Pancreas (tissue), 10 donors: Measurements from ENCODE around the gene RGS5. TPM values are rescaled to one million over a fixed set of nuclear protein-coding genes. Genes with fewer than 3 reads are reported as not detected.
"Not testable (repeated sequence)": the region's sequence is repeated elsewhere in the genome, so short reads cannot be mapped to it uniquely, and the experiment has no call there.

Experiments
- ATAC-seq, 4 donors: fragments of 200-7000 bp; cut with Tn5 transposase; one replicate each; pipeline versions ENCODE4 v1.8.0 to v1.9.1; 2020; ENCODE audit warnings: mild to moderate bottlenecking in 4 of 4, moderate library complexity in 4 of 4
- DNase-seq, 6 donors: peaks; one replicate each; pipeline ENCODE4 v3.0.0-alpha.2; 2020
- FAIRE-seq: peaks from 2 replicates; lab custom pipeline; 2012; peaks lifted over from hg19 to GRCh38; lab: Jason Lieb, UNC
- H3K27ac ChIP-seq, 4 donors: fragments of 200-600 bp; sonication (generic); 1 replicate in 3 of 4; 2 replicates in 1 of 4; pipeline versions ENCODE4 v1.5.0 to v1.8.0; 2020
- H3K27me3 ChIP-seq, 4 donors: fragments of 200-600 bp; one replicate each; pipeline ENCODE4 v1.8.0; 2021
- H3K36me3 ChIP-seq, 3 donors: fragments of 200-600 bp; sonication (generic) in 1 of 3; one replicate each; pipeline versions ENCODE4 v1.5.0 to v1.8.0; 2020 to 2021
- H3K4me1 ChIP-seq, 3 donors: fragments of 200-600 bp; one replicate each; pipeline ENCODE4 v1.8.0; 2021
- H3K4me3 ChIP-seq, 4 donors: fragments of 200-600 bp; sonication (generic) in 2 of 4; one replicate each; pipeline versions ENCODE4 v1.5.0 to v1.8.0; 2020 to 2021
- H3K9me3 ChIP-seq, 4 donors: fragments of 200-600 bp; one replicate each; pipeline ENCODE4 v1.8.0; 2021
- CTCF ChIP-seq, 4 donors: fragments of 200-600 bp; sonication (generic) in 3 of 4; IDR thresholded peaks; one replicate each; pipeline versions ENCODE4 v1.5.0 to v1.8.0; 2021; ENCODE audit warnings: antibody characterized with exemption in 4 of 4
- whole genome bisulfite sequencing, 2 donors: extraction: QIAGEN DNeasy Blood & Tissue Kit; methylation state at CpG; one replicate each; pipeline ENCODE4 v1.1.7; 2013; 5-methylcytosine and 5-hydroxymethylcytosine counted together
- intact Hi-C, 3 donors: fragments of 100-400 bp; cut with DNase I; formaldehyde crosslinking; loops; one replicate each; pipeline versions ENCODE4 v1.11.1 to v1.14.2; 2022
- polyA plus RNA-seq, 2 donors: library from polyadenylated mRNA; stranded (reverse); fragments of 200-250 nt; gene quantifications; one replicate each; pipeline ENCODE4 v1.2.3, GENCODE V29; 2013
- total RNA-seq, 6 donors: library from RNA; stranded (reverse); fragmentation: NEBNext Ultra II Directional in 4 of 6; extraction: Animal tissue kit (Norgen Biotek cat#: 25700) in 4 of 6; gene quantifications; one replicate each; pipeline versions ENCODE4 v1.2.1 to v1.2.4, GENCODE V29; 2021 to 2023
- donor health status: healthy with polysubstance abuse.
- donor health status: DM: no; HTN: no; CAD: no; lungs with moderate emphysema.
- donor health status: DM: no; HTN: no; CAD: no.
- donor health status: control.
- donor health status: control.
- donor health status: Bipolar disorder and iron deficiency.
- donor health status: DM: yes; HTN: yes; CAD: no.
- donor health status: DM: no; HTN: no; CAD: no.
- donor health status: DM: no; HTN: no; CAD: no.
- donor health status: DM: yes; HTN: yes; CAD: no.

The RGS5 gene
- total and polyA plus RNA-seq, 8 donors = 3.4 to 32.4 (median 16.5) TPM

DNA sequence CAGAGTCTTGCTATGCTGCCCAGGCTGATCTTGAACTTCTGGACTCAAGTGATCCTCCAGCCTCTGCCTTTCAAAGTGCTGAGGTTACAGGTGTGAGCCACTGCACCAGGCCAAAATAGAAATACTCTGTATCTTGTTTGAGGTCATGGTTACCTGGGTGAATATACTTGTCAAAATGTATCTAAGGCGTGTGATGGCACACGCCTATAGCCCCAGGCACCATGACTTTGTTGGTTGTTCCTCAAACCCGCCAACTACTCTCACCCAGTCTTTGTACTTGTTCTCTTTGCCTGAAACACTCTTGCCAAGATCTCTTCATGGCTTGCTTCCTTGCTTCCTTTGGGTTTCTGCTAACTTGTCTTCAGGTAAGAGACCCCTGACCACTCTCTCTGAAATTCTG, 38.0 kb upstream of the RGS5 start:
- no peaks in the 10 kb centered on the region for H3K36me3 ChIP-seq
- DNase-seq = no peak
- H3K4me3 ChIP-seq = no peak overlapping the region
- intact Hi-C loops = no loop called here
- 93 to 95% methylated on average over 3 of the region's 3 CpGs for WGBS, 2 donors
- ATAC-seq = no peak
- no peaks in the 10 kb centered on the region for H3K4me1 ChIP-seq
- no peaks in the 10 kb centered on the region for H3K27me3 ChIP-seq
- H3K9me3 ChIP-seq = no peaks in the 10 kb centered on the region
- no peak for FAIRE-seq
- no peak for TF ChIP-seq CTCF (IDR thresholded peaks at IDR 0.05)
- no peak overlapping the region for H3K27ac ChIP-seq

- H3K27ac ChIP-seq, H3K4me3 ChIP-seq, intact Hi-C loops, ATAC-seq, H3K9me3 ChIP-seq, H3K36me3 ChIP-seq, FAIRE-seq, H3K4me1 ChIP-seq, H3K27me3 ChIP-seq, DNase-seq: not testable (repeated sequence)
- WGBS, 2 donors = 94 to 100% methylated on average over 3 of the region's 3 CpGs
These were observed 30.9 kb upstream of the RGS5 start for GRCh38 chr1:163233643-163234042.

DNA sequence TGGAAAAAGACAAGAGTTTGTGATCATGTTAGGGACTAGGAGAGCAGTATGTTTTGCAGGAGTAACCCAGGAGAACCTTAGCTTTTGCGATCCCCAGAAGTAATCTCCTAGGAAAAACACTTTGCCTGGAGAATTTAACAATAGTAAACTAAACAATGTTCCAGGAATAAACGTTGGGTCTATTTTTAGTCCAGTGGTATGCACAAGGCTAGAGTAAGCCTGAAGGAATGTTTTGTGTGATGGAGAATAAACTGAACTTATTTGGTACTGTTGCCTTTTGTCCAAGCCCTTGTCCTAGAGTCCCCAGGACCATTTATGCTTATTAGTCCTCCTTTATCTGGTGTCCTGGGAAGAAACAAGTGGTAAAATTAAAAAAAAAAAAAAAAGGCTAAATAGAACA, 28.7 kb upstream of the RGS5 start:
- DNase-seq (no peak), FAIRE-seq (no peak), ATAC-seq (no peak)
- H3K27me3 ChIP-seq = no peaks in the 10 kb centered on the region
- H3K36me3 ChIP-seq = no peaks in the 10 kb centered on the region
- H3K4me3 ChIP-seq = no peak overlapping the region
- H3K4me1 ChIP-seq = no peaks in the 10 kb centered on the region
- intact Hi-C loops = no loop called here
- no peaks in the 10 kb centered on the region for H3K9me3 ChIP-seq
- 48 to 49% methylated on average over 2 of the region's 2 CpGs for WGBS, 2 donors
- H3K27ac ChIP-seq = no peak overlapping the region
- TF ChIP-seq CTCF (IDR thresholded peaks at IDR 0.05) = no peak

DNA sequence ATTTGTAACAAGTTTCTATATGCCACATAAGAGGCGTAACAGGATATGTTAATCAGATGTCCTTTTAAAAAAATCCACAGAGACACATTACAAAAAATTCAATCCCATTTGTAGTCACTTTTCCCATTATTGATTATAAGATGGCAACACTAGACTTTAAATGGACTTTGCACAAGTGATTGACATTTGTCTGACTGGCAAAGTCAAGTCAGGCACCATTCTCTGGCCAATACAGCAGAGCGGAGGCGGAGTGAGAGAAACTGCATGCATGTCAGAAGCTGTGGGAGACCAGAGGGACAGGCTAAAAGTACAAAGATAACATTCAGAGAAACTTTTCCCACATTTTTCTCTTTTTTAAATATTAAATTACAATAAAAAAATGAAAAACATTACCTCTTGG, 28.1 kb upstream of the RGS5 start:
- ATAC-seq = no peak
- Histone ChIP-seq H3K36me3 (no peaks in the 10 kb centered on the region), H3K4me1 (no peaks in the 10 kb centered on the region), H3K4me3 (no peak overlapping the region), H3K9me3 (no peaks in the 10 kb centered on the region), H3K27ac (no peak overlapping the region), H3K27me3 (no peaks in the 10 kb centered on the region)
- 95 to 96% methylated on average over 3 of the region's 3 CpGs for WGBS, 2 donors
- no peak for DNase-seq
- FAIRE-seq = no peak
- intact Hi-C loops = no loop called here
- TF ChIP-seq CTCF (IDR thresholded peaks at IDR 0.05) = no peak

DNA sequence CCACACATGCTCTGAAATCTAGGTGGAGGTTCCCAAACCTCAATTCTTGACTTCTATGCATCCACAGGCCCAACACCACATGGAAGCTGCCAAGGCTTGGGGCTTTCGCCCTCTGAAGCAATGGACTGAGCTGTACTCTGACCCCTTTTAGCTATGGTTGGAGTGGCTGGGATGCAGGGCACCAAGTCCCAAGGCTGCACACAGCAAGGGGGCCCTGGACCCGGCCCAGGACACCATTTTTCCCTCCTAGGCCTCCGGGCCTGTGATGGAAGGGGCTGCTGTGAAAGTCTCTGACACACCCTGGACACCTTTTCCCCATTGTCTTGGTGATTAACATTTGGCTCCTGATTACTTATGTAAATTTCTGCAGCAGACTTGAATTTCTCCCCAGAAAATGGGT, 25.6 kb upstream of the RGS5 start:
- H3K36me3 ChIP-seq, intact Hi-C loops, ATAC-seq, H3K9me3 ChIP-seq, H3K4me3 ChIP-seq, DNase-seq, H3K27me3 ChIP-seq, H3K4me1 ChIP-seq, FAIRE-seq, H3K27ac ChIP-seq: not testable (repeated sequence)
- 80 to 83% methylated on average over 3 of the region's 3 CpGs for WGBS, 2 donors

- FAIRE-seq (no peak), DNase-seq (no peak), ATAC-seq (no peak)
- Histone ChIP-seq H3K36me3 (no peaks in the 10 kb centered on the region), H3K4me1 (no peaks in the 10 kb centered on the region), H3K9me3 (no peaks in the 10 kb centered on the region), H3K4me3 (no peak overlapping the region), H3K27me3 (no peaks in the 10 kb centered on the region), H3K27ac (no peak overlapping the region)
- TF ChIP-seq CTCF (IDR thresholded peaks at IDR 0.05) = no peak
- WGBS, 2 donors = 56 to 82% methylated on average over 1 of the region's 1 CpG
- intact Hi-C loops = no loop called here
These were observed 24.4 kb upstream of the RGS5 start for GRCh38 chr1:163227126-163227525.
